Astrocyte of the spinal cord (primary cell): ENCODE measurements around the gene AFM.

Source experiments
- DNase-seq: peaks from one replicate; pipeline ENCODE4 v3.0.0; 2011; ENCODE audit warnings: low read depth, low spot score
- H3K4me3 ChIP-seq: 2 replicates; pipeline ENCODE4 v1.5.1; 2011; ENCODE audit warnings: low read depth, mild to moderate bottlenecking, low read length, moderate library complexity
- in situ Hi-C: cut with HindIII; loops from 2 replicates; pipeline ENCODE4 v1.10.0; 2017; ENCODE audit warnings: low sequenced_read_pairs
- TF ChIP-seq, protein P1 (sequence below): IDR thresholded peaks from 2 replicates; pipeline ENCODE4 v1.5.1; 2012; ENCODE audit warnings: low read depth, mild to moderate bottlenecking, low read length, inconsistent platforms

Gene AFM

GRCh38 chr4:73470728-73471127 lies 10.8 kb upstream of the AFM start:
- in situ Hi-C loops: no loop called here
- DNase-seq: no peak
- TF ChIP-seq, protein P1, sequence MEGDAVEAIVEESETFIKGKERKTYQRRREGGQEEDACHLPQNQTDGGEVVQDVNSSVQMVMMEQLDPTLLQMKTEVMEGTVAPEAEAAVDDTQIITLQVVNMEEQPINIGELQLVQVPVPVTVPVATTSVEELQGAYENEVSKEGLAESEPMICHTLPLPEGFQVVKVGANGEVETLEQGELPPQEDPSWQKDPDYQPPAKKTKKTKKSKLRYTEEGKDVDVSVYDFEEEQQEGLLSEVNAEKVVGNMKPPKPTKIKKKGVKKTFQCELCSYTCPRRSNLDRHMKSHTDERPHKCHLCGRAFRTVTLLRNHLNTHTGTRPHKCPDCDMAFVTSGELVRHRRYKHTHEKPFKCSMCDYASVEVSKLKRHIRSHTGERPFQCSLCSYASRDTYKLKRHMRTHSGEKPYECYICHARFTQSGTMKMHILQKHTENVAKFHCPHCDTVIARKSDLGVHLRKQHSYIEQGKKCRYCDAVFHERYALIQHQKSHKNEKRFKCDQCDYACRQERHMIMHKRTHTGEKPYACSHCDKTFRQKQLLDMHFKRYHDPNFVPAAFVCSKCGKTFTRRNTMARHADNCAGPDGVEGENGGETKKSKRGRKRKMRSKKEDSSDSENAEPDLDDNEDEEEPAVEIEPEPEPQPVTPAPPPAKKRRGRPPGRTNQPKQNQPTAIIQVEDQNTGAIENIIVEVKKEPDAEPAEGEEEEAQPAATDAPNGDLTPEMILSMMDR: no peak
- H3K4me3 ChIP-seq: no peak overlapping the region

- no peak overlapping the region for H3K4me3 ChIP-seq
- in situ Hi-C loops: no loop called here
- TF ChIP-seq, protein P1: no peak
- no peak for DNase-seq
Measured at GRCh38 chr4:73477176-73477575, 4.4 kb upstream of the AFM start.

DNA sequence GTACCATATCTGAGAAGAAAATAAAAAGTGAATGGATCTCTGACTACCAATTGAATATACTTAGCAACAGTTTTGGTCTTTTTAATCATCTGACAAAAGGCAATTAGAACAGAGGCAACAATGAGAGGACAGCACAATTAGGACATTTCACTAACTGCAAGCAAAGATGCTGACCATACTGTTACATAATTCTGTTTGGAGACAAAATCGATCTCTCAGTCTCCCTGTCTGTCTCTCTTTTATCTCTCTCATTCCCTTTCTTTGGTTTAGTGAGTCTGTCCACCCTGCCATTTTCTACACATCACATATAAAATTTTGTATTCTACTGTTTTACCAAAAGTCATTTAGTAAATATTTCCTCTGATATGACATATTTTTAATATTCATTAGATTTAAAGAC lies 2.2 kb upstream of the AFM start:
- no peak overlapping the region for H3K4me3 ChIP-seq
- DNase-seq: no peak
- in situ Hi-C loops: no loop called here
- TF ChIP-seq, protein P1: no peak

DNA sequence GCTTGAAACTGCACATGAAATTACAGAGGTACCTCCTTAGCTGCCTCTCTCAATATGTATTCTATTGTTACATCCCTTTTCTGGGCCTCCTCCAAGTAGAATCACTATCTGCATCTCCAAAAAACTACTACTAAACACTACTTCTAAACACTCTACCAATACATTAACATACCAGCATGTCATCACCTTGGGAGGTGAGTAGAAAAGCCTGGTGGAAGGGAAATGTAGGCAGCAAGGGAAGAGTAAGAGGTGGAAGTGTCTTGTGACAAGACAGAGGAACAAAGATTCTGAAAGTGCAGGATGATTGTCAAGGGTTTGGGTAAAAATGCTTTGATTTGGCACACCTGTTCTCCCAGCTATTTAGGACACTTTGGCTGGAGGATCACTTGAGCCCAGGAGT lies 3.5 kb downstream of the AFM start:
- in situ Hi-C loops: no loop called here
- H3K4me3 ChIP-seq: no peak overlapping the region
- DNase-seq: no peak
- TF ChIP-seq, protein P1: no peak

- in situ Hi-C loops: no loop called here
- TF ChIP-seq, protein P1: no peak
- DNase-seq: no peak
- H3K4me3 ChIP-seq: no peak overlapping the region
Measured at GRCh38 chr4:73485596-73485995, 4.1 kb downstream of the AFM start.

GRCh38 chr4:73486497-73486896 lies 5.0 kb downstream of the AFM start:
- H3K4me3 ChIP-seq: no peak overlapping the region
- in situ Hi-C loops: no loop called here
- TF ChIP-seq, protein P1: no peak
- DNase-seq: no peak

- DNase-seq: no peak
- TF ChIP-seq, protein P1: no peak
- no peak overlapping the region for H3K4me3 ChIP-seq
- in situ Hi-C loops: no loop called here
Measured at GRCh38 chr4:73487233-73487632, 5.7 kb downstream of the AFM start.
